ENCODE results near the gene CCL4L2.

DNA sequence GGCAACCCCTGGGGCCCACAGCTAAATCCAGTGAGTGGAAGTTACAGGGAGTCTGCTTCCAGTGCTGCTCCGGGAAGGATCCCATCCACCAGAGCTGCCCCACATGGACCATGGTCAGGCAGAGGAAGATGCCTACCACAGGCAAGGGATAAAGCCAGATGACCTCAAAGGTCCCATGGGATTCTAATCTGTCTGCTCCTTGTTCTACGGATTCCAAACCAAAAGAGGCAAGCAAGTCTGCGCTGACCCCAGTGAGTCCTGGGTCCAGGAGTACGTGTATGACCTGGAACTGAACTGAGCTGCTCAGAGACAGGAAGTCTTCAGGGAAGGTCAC, 1.4 kb downstream of the CCL4L2 start:
- TF ChIP-seq, protein P1, sequence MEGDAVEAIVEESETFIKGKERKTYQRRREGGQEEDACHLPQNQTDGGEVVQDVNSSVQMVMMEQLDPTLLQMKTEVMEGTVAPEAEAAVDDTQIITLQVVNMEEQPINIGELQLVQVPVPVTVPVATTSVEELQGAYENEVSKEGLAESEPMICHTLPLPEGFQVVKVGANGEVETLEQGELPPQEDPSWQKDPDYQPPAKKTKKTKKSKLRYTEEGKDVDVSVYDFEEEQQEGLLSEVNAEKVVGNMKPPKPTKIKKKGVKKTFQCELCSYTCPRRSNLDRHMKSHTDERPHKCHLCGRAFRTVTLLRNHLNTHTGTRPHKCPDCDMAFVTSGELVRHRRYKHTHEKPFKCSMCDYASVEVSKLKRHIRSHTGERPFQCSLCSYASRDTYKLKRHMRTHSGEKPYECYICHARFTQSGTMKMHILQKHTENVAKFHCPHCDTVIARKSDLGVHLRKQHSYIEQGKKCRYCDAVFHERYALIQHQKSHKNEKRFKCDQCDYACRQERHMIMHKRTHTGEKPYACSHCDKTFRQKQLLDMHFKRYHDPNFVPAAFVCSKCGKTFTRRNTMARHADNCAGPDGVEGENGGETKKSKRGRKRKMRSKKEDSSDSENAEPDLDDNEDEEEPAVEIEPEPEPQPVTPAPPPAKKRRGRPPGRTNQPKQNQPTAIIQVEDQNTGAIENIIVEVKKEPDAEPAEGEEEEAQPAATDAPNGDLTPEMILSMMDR (IDR thresholded peaks at IDR 0.05), result no peak
- TF ChIP-seq POLR2A (IDR thresholded peaks at IDR 0.05), result no peak

All from heart left ventricle (tissue), 13 donors.